HepG2 (cell line): ENCODE data around the gene VTN.

Experiments
- FOXM1 ChIP-seq: sonication (generic); formaldehyde crosslinking; IDR thresholded peaks from 2 replicates; pipeline ENCODE4 v1.5.0; 2020; ENCODE audit warnings: missing genetic modification reagents
- FOXP1 ChIP-seq, 2 experiments: fragments of 450-650 bp in 1 of 2; IDR thresholded peaks; 2 replicates each; pipeline ENCODE4 v1.6.1; 2017 to 2018; ENCODE audit warnings: antibody characterized with exemption in 1 of 2
- TBX2 ChIP-seq: sonication (generic); formaldehyde crosslinking; IDR thresholded peaks from 2 replicates; pipeline ENCODE4 v1.5.0; 2020; ENCODE audit warnings: missing genetic modification reagents, mild to moderate bottlenecking, borderline replicate concordance
- ZBTB42 ChIP-seq: sonication (generic); formaldehyde crosslinking; IDR thresholded peaks from 2 replicates; pipeline ENCODE4 v1.5.0; 2020; ENCODE audit warnings: mild to moderate bottlenecking, missing genetic modification reagents
- ZFP36L2 ChIP-seq: sonication (generic); formaldehyde crosslinking; IDR thresholded peaks from 2 replicates; pipeline ENCODE4 v1.4.0; 2020; ENCODE audit warnings: missing genetic modification reagents
- ZNF746 ChIP-seq: sonication (generic); formaldehyde crosslinking; IDR thresholded peaks from 2 replicates; pipeline ENCODE4 v1.8.0; 2022; ENCODE audit warnings: mild to moderate bottlenecking, missing genetic modification reagents
- ZNF768 ChIP-seq: sonication (generic); formaldehyde crosslinking; IDR thresholded peaks from 2 replicates; pipeline ENCODE4 v1.4.0; 2020; ENCODE audit warnings: missing genetic modification reagents

DNA sequence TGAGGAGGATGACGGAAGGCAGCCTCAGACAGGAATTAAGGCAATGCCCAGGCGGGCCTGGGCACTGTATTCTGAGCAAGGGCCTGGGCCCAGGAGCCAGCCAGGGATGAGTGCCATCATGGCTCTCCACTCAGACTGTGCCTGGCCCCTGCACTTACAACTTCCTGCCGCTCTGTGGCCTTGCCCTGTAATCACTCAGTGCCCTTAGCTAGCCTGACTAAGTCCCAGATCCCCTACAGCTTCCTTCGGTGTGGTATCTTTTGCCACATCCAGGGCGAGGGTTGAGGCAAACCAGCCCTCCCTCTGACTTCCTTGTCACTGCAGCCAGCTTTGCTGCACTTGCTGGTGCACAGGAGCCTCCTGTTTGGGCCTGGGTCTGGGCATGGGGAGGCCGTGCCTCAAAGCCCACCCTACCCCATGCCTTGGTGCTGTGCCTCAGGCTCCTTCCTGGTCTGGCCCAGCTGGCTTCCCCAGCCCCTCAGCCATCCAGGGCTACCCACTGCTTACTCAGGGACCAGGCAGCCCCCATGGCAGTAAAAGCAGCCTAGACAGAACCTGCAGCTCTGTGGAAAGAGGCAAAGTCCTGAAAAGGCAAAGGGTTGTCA, 26.6 kb upstream of the VTN start:
- TF ChIP-seq FOXM1: no peak
- TF ChIP-seq ZBTB42: no peak
- TF ChIP-seq ZNF746 (CRISPR knock-in tag): no peak
- no peak for TF ChIP-seq ZNF768
- no peak for TF ChIP-seq FOXP1 (IDR thresholded peaks at IDR 0.05)
- no peak for TF ChIP-seq FOXP1 (CRISPR knock-in tag; IDR thresholded peaks at IDR 0.05)
- TF ChIP-seq ZFP36L2 (CRISPR knock-in tag): no peak
- no peak for TF ChIP-seq TBX2 (CRISPR knock-in tag)
